Measurements from ENCODE around the gene DPH7. TPM values are rescaled to one million over a fixed set of nuclear protein-coding genes. Genes with fewer than 3 reads are reported as not detected.

DPH7 gene
- total and polyA plus RNA-seq, 2 experiments from 2014 or later: 28.3 to 36.9 TPM

DNA sequence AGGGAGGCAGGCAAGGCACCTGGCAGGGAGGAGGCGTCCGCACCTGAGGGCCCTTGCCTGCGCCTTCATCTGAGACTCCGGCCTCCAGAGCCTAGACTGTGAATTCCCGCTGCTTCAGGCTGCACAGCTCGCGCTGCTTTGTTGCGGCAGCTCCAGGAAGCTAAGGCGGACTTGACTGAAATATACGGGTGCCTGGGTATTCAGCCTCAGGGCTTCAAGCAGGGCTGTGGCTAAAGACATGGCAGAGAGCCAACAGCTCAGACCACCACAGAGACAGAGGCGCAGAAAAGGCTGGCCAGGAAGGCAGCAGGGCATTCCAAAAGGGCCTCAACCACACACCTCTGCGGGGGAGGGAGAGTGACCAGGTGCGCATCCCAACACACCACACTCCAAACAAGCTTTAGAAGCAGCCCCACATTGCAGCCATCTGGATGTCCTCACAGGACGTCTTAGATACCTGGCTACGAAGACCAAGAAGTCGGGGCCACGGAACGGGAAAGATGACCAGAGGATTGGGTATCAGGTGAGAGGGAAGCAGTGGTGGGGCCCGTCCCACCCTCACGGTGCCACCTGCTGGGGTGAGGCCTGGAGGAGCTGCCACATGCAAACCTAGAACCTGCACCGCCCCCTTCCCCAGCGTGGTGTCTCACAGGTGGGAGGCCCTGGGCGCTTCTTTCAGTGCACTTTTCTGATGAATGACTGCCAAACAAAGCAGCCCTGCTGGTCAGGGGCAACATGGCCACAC, 1.7 kb upstream of the DPH7 start:
- H2AFZ ChIP-seq: no peak overlapping the region
- peaks cover 15% of the 10 kb centered on the region for H3K4me1 ChIP-seq (ENCODE audit: insufficient read depth)
- H3K9me2 ChIP-seq (replicated peaks; ENCODE audit: insufficient read depth): no peaks in the 10 kb centered on the region
- DNase-seq (ENCODE audit: low spot score): no peak
- WGBS (ENCODE audit: low lambda C conversion rate, missing lambda C conversion rate): 86% methylated on average over 23 of the region's 23 CpGs
- H3K4me2 ChIP-seq: no peak overlapping the region
- no peaks in the 10 kb centered on the region for H4K20me1 ChIP-seq (ENCODE audit: insufficient read depth, poor library complexity, severe bottlenecking)
- no peak overlapping the region for H3K4me3 ChIP-seq
- H3K27ac ChIP-seq: no peak overlapping the region
- H3K27me3 ChIP-seq: no peaks in the 10 kb centered on the region
- H3K9me3 ChIP-seq (ENCODE audit: low read depth): no peaks in the 10 kb centered on the region
- H3K79me2 ChIP-seq: peaks cover 30% of the 10 kb centered on the region
- H3K36me3 ChIP-seq (replicated peaks; ENCODE audit: insufficient read depth, low read depth): no peaks in the 10 kb centered on the region
- no peak for TF ChIP-seq EZH2 (IDR thresholded peaks at IDR 0.05; ENCODE audit: borderline replicate concordance)
- TF ChIP-seq, protein P1, sequence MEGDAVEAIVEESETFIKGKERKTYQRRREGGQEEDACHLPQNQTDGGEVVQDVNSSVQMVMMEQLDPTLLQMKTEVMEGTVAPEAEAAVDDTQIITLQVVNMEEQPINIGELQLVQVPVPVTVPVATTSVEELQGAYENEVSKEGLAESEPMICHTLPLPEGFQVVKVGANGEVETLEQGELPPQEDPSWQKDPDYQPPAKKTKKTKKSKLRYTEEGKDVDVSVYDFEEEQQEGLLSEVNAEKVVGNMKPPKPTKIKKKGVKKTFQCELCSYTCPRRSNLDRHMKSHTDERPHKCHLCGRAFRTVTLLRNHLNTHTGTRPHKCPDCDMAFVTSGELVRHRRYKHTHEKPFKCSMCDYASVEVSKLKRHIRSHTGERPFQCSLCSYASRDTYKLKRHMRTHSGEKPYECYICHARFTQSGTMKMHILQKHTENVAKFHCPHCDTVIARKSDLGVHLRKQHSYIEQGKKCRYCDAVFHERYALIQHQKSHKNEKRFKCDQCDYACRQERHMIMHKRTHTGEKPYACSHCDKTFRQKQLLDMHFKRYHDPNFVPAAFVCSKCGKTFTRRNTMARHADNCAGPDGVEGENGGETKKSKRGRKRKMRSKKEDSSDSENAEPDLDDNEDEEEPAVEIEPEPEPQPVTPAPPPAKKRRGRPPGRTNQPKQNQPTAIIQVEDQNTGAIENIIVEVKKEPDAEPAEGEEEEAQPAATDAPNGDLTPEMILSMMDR (IDR thresholded peaks at IDR 0.05; ENCODE audit: poor library complexity): no peak
- TF ChIP-seq EZH2phosphoT487 (IDR thresholded peaks at IDR 0.05; ENCODE audit: low read depth, severe bottlenecking, unreplicated experiment): no peak

DNA sequence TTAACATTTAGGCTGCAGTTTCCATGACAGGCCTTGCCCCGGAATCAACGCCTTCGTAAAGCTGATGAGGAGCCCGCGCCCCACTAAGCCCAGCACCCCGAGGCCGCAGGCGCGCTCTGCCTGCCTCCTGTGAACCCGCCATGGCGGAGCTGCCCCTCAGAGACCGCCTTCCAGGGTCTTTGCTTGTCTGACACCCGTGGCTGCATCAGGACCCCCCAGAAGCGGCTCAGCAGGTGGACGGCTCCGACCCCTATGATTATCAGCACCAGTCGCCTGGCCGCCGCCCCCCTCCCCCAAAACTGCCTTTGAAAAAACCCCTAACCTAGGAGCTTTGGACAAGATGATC, 507 bp upstream of the DPH7 start:
- Histone ChIP-seq H2AFZ (peak overlapping the region; percentile 71), H4K20me1 (ENCODE audit: insufficient read depth, poor library complexity, severe bottlenecking) (no peaks in the 10 kb centered on the region), H3K9me2 (replicated peaks; ENCODE audit: insufficient read depth) (no peaks in the 10 kb centered on the region), H3K4me1 (ENCODE audit: insufficient read depth) (peaks cover 15% of the 10 kb centered on the region), H3K27ac (no peak overlapping the region), H3K4me3 (no peak overlapping the region), H3K4me2 (peak overlapping the region; percentile 81), H3K27me3 (no peaks in the 10 kb centered on the region), H3K36me3 (replicated peaks; ENCODE audit: insufficient read depth, low read depth) (no peaks in the 10 kb centered on the region), H3K9me3 (ENCODE audit: low read depth) (no peaks in the 10 kb centered on the region), H3K79me2 (peaks cover 32% of the 10 kb centered on the region)
- DNase-seq (ENCODE audit: low spot score): no peak
- TF ChIP-seq EZH2 (IDR thresholded peaks at IDR 0.05; ENCODE audit: borderline replicate concordance): no peak
- no peak for TF ChIP-seq EZH2phosphoT487 (IDR thresholded peaks at IDR 0.05; ENCODE audit: low read depth, severe bottlenecking, unreplicated experiment)
- TF ChIP-seq, protein P1 (IDR thresholded peaks at IDR 0.05; ENCODE audit: poor library complexity): no peak
- 63% methylated on average over 19 of the region's 19 CpGs for WGBS (ENCODE audit: low lambda C conversion rate, missing lambda C conversion rate)

DNA sequence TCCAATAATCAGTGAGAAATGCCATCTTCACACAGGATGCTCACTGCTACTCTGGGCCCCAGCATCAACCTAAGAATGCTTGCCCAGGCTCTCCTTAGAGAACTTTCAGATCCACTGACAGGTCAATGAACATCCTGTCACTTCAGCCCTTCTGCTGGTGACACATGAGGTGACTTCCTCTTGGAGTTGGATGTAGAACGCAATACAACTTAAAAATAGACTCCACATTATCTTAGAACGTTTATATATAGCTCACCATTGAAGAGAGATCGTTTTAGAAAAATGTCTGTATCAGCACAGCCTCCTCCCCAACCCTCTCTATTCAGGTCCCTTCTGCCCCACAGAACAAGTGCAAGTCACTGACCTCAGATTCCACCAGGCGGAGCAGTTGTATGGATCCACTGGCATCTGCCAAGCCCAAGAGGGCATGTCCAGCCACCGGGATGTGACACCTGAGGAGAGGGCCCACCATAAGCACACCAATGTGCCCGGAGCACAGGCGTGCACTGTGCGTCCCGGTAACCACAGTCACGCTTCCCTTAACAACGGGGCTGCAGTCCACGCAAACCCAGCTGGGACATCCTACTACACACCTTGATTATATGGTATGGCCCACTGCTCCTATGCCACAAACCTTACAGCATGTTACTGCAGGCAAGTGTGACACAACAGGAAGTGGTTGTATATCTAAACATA, 2.9 kb downstream of the DPH7 start:
- no peak for DNase-seq (ENCODE audit: low spot score)
- Histone ChIP-seq H3K4me1 (ENCODE audit: insufficient read depth) (peaks cover 15% of the 10 kb centered on the region), H3K9me3 (ENCODE audit: low read depth) (no peaks in the 10 kb centered on the region), H3K79me2 (peaks cover 35% of the 10 kb centered on the region), H3K9me2 (replicated peaks; ENCODE audit: insufficient read depth) (no peaks in the 10 kb centered on the region), H3K4me2 (no peak overlapping the region), H3K4me3 (no peak overlapping the region), H3K27me3 (no peaks in the 10 kb centered on the region), H4K20me1 (ENCODE audit: insufficient read depth, poor library complexity, severe bottlenecking) (no peaks in the 10 kb centered on the region), H3K27ac (no peak overlapping the region), H2AFZ (no peak overlapping the region), H3K36me3 (replicated peaks; ENCODE audit: insufficient read depth, low read depth) (no peaks in the 10 kb centered on the region)
- no peak for TF ChIP-seq EZH2 (IDR thresholded peaks at IDR 0.05; ENCODE audit: borderline replicate concordance)
- TF ChIP-seq, protein P1 (IDR thresholded peaks at IDR 0.05; ENCODE audit: poor library complexity): no peak
- WGBS (ENCODE audit: low lambda C conversion rate, missing lambda C conversion rate): 95% methylated on average over 12 of the region's 12 CpGs

Measured in hepatocyte (in vitro differentiated cells).